ENCODE data around the gene STK40. TPM values are rescaled to one million over a fixed set of nuclear protein-coding genes. Genes with fewer than 3 reads are reported as not detected.
A peak's percentile ranks its signal among the peaks of the same experiment; 100 is the strongest.

The STK40 gene
- total RNA-seq, 1 experiment from 2014 or later: 21.4 TPM

DNA sequence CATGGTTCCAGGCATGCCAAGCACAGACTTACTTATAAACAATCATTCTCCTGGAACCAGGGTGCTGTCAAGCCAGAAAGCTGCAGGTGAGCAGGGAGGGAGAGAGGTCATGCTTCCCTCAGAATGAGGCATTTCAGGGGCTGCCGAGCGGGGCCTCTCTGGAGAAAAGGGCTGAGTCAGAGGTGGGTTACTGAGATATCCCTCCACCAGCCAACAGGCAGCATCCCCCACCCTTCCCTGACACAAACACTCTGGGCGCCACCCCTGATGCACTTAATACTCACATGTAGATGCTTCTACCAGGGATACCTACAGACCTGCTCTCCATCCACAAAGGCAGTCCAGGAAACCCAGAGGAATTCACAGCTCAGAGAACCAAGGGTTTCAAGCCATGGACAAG lies 13.1 kb downstream of the STK40 start:
- DNase-seq (ENCODE audit: low read depth): peak; percentile 24

DNA sequence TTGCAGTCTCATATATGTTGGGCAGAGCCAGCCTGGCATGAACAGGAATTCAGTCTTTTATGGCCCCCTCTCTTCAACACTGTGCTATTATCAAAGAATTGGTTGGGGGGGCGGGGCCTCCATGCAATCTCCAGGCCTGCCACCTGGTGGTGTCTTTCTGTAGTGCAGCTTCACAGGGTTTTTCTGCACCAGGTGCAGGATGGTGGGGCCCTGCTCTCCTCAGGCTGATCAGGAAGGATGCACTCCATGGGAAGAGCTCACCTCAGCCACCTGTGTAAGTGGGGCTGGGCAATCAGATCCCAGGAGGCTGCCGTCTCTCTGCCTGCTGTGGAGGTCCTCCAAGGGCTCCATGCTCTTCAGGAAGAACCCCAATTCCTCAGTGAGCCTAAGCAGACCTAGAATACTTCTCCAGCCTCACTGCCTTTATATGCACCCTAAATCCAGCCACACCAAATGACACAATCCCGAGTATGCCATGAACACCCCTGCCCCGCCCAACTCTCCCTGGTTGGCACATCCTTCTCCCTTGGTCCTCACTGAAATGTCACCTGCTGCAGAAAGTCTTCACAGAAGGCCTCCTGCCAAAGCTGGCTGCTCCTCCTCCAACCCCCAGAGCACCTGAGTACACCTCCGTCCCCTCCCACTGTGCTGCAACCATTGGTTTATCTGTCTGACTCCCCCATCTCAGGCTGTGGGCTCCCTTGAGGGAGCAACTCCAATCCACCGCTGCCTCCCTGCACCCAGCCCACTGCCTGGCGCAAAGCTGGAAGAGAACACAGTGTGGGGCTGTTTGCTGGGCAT lies 16.5 kb downstream of the STK40 start:
- DNase-seq (ENCODE audit: low read depth): peak; percentile 66

DNA sequence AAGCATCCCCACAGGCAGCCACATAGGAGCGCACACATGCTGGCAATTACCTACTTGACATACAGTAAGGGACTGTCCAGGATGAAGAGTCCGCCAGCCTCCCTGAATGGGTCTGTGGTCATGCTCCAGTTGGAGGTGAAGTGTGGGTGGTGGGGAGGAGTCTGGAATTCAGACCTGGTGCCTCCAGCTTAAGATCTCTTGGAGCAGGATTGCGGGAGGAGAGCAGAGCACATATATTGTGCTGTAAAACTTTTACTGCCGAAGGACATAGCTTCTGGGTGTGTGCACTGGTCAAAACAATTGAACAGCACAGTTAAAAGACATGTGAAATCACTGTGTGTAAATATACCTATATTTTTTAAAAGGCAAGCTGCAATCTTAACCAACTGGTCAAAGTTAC lies 17.9 kb downstream of the STK40 start:
- no peak for DNase-seq (ENCODE audit: low read depth)

DNA sequence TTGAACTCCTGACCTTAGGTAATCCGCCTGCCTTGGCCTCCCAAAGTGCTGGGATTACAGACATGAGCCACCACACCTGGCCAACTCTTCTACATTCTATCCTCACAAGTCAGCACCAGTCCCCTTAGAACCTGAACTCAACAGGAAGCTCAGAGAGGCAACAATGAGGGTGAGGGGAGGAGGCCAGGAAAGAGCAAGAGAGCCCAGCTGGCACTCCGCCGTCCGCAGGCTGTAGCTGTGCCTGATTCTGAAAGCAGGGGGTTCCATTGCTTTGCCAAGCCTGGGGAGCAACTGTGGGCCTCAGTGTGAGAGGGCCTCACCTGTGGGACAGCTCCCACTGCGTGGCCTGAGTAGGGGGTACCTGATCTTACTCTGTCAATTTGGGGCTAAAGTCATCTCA lies 18.7 kb downstream of the STK40 start:
- DNase-seq (ENCODE audit: low read depth): no peak

DNA sequence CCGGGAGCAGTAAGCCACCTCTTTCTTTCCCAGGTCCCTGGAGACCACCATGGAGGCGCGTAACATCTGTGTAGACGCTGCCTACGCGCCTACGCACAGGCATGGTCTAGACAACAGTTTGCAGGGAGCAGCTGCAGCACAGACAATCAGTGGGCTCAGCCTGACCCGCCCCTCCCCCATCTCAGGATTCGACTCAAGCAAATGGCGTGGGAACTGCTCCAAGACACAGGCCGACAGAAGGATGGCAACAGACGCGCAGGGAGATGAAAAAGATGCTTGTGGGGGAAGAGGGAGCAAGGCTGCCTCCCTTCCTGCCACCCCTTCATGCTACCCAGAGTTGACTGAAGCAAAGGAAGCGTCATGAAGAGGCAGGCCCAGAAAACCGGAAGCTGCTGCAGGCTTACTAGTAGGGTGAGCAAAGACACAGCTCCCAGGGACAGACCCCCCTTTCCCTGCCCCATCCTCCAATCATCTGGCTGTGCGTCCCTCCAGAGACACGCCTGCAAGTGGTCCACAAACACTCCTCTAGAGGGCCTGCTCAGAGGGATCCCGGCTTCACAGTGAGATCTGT lies 19.5 kb downstream of the STK40 start:
- no peak for DNase-seq (ENCODE audit: low read depth)

DNA sequence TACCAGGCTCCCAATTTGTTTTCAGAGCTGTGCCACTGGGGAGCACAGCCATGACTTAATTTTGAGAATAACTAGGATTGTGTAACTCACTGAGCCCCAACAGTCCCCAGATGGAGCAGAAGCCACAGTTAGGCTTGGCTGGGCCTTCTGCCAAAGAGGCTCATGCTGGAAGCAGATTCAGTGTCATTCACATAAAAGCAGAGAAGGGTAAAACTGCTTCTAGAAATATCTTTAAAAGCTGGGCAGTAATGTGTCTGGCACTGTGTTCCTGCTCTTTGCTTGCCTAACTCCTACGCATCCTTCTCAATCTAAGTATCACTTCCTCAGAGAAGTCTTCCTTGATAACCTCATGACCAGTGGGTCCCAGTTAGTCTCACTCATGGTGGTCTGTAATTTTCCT lies 20.3 kb downstream of the STK40 start:
- peak; percentile 69 for DNase-seq (ENCODE audit: low read depth)

DNA sequence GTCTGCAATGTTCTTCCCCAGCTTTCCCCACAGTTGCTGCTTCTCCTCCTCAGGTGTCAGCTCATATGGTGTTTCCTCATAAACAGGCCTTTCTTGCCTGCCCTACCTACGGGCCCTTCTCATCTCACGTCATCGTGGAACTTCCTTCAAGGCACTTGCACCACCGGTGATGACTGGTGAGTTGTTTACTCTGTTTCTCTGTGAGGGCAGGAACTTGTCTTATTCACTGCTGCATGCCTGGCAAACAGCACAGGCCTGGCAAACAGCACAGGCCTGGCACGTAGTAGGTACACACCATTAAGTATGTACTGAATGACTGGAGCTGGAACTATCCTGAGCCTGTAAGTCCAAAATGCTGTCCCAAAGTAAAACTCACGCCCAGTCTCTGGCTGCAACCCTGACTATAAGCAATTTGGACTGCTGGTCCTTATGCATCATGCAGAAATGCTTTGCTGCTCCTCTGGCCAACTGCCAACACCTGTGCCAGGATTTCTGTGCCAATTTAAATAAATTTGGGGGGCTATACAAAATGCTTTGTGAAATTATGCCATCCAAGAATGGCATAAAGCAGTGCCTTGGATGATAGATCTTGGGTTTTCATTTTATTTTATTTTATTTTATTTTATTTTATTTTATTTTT lies 25.7 kb downstream of the STK40 start:
- DNase-seq (ENCODE audit: low read depth): peak; percentile 9

DNA sequence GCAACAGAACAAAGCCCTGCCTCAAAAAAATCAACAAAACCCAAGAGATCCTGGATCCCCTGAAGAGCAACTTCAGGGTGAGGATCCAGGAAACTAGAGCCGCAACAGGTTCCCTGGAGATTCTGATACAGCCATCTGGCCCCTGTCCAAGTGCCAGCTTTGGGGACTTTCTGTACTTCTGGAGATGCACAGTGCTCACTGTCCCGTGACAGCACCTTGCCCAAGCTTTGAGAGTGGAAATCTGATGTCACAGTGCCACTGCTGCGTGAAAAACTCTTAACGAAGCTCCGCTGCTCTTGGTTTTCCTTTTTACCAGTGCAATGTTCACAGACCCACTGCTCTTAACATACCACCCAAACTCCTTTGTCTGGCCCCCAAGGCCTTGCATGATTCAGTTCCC lies 26.3 kb downstream of the STK40 start:
- no peak for DNase-seq (ENCODE audit: low read depth)

DNA sequence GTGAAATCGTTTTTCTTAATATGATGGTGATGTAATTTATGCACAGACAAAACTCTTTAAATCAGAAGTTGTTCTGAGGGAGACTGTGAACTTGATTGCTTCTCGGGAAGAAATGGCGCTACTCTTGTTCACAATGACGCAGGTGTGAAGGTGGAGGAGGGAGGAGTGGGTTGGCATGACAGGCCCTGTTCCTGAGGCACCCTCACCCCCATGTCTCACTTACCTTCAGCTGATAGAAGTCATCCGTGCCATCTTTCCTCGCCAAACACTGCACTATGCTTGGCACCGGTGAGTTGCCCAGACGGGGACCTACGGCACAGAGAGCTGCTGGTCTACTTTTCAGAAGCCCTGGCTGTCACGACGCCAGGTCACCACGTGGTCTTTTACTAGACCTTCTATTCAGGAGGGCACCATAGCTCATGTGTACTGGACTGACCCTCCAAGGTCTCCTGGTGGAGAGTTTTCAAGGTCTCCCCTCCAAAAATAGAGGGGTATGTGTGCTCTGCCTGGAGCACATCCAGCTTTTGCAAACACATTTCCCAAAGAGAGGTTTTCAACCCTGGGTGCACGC lies 27.1 kb downstream of the STK40 start:
- no peak for DNase-seq (ENCODE audit: low read depth)

DNA sequence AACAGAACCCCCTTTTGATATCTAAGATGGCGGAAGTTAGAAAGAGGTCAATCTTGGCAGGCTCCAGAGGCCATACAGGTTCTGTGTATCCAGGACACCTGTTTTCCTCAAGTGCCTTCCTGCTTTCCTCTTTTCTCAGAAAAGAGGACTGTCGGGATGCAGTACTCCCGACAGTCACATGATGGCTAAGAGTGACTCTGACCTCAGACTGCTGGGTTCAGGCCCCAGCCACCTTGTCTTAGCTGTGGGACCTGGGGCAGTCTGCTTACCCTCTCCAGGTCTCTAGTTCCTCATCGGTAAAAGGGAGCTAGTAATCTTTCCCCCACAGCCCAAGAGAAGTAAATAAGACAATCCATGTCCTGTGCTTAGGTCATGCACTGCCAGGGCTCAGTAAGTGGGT lies 29.9 kb downstream of the STK40 start:
- no peak for DNase-seq (ENCODE audit: low read depth)

DNA sequence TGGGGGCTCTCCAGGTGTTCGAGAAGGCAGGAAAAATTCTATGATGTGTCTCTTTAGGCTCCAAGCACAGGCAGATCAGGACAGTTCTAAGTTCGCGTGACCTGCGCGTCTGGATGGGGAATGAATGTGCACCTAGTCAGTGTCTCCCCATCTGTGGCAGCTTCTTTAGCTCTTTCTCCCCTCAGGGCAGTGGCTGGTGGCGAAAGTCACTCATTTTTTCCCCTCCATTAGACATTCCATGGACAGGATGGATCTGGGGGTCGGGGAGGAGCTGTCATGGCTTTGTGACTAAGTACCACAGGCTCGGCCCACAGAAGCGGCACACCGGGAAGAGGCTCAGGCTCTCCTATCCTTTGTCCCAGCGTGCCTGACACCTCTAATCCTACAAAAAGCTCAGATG lies 31.2 kb downstream of the STK40 start:
- peak; percentile 59 for DNase-seq (ENCODE audit: low read depth)

DNA sequence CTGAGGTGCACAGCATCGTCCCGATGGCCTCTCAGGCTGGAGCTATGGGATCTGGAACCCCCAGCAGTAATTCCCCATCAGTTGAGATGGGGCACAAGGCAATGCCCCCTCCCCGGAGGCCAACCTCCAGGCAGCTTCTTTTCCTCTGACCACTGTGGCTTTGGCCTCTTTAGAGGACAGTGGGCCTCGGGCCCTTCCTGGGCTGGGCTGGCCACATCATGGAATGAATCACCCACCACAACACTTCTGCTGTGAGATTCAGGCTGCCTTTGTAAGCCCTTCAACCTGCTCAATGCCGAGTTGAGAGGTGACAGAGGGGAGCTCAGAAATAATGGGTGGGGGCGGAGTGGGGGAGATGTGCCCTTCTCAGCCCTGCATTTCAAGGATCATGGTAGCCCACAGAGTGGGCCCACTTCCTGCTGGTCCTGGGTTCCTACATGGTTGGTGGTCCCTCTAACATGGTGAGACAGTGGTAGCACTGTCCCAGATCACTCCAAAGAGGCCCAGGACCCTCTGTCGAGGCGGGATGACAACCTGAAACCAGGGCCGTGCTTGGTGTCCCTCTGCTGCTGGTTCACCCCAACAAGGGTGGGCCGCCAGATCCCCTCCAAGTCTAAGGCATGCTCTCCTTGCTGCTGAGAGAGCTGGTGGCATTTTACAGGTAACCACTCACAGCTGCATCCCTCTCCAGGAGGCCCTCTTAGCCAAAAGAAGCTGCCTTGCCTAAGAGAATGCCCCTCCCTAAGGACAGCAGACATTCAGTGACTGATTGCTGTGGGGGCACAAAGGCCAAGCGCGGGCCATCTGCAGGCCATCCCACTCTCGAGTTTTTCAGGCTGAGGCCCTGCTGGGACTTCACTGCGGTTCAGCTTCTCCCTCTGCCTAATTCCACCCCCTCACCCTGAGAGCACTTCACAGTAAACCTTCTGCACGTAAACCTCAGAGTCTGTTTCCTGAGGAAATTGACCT lies 32.5 kb downstream of the STK40 start:
- DNase-seq (ENCODE audit: low read depth): peak; percentile 94

DNA sequence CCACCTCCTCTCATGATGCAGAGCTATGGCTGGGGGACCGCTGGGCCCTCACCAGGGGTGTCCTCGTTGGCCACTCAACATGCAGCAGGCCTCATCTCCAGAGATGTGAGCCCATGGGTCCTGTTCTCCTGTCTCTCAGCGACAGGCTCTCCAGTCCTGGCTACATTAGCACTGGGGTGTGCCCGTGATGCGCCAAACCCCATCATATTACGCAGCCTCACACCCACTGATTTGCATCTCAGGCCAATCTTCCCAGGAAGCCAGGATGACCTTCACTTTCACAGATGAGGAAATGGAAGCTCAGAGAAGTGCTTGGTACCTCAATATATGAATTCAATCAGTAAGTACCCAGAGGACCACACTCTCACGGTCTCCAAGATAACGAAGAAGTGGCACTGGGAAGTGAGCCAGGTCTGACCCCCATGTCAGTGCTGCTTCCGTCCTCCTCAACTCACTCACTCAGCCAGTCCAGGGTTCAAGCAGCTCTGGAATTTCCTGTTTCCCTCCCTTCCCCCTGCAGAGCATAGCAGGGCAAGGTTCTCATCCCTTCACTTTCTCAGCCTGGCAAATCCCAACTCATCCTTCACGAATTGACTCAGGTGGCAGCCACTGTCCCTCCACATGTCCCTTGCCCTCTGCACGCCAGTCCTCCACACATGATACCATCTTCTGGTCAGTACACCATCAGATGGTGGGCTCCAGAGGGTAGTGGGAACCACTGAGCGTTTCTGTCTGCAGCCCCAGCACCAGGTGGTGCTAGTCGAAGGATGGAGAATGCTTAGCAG lies 33.4 kb downstream of the STK40 start:
- DNase-seq (ENCODE audit: low read depth): peak; percentile 91

DNA sequence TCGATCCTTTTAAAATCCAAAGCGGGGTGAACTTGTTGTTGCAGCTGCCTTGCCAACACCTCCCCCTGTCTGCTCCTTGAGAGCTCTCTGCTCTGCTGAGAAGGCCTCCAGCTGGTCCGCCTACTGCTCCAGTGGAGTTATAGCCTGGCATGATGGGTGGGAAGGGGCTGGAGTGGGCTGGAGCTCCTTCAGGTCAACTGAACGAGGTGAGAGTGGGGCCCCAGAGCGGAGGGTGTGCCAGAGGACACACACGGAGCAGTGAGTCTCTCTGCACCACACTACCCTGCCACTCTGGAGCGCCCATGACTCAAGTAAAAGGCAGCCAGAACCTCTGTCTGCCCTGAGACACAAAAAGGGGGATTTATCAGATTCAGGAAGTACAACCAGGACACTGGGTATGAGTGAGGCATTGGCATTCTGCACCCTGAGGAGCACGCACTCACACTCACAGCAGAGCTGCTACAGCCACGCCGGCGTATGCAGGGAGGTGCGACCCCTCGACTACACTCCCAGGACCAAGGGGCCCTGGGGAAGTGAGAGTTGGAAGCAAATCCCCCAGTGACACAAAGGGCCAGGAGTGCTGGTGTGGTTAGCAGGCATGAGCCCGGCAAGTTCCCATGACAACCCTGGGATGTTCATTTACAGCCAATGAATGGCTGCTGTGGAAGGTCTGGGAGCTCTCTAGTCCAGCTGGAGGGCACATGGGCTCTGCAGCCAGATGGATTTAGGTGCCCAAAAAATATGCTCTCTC lies 34.3 kb downstream of the STK40 start:
- DNase-seq (ENCODE audit: low read depth): peak; percentile 97

DNA sequence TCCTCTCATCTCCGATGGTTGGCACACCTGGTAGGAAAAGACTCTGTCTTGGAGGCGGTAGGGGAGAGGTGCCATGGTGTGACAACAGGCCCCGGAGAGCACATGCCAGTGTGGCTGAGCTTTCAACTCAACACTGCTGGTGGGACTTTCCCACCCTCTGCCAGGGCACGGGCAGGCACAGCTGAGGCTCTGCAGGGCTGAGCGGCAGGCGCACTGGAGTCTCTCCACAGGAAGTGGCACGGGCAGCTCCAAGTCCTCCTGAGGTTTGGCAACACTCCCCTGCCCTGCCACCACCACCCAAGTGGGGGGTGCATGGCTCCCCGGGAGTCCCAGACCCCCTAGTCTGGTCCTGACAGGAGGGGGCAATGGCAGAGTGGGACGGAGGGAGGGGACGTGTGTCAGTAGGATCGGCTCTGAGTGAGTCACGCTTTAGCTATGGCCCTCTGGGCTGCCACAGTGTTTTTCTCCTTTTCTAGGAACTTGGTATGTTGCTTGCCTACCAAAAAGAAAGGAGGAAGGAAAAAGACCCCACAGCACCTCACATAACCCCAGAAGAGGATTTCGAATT lies 35.0 kb downstream of the STK40 start:
- peak; percentile 98 for DNase-seq (ENCODE audit: low read depth)

DNA sequence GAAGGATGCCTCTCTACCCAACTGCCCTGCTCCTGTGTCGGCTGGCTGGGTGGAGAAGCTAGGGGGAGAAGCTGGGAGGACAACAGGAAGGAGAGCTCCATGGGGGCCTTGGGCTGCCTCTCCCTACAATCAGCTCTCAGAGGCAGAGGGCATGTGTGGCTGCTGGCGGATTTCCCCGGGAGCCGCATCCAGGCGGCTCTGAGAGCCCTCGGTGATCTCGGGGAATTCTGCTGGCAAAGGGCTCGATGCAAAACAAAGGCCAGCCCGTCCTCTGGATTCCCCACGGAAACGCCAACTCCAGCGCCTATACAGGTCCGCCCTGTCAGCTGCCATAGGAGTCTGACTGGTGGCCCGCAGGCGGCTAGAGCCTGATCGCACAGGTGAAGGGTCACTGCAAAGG lies 35.9 kb downstream of the STK40 start:
- peak; percentile 54 for DNase-seq (ENCODE audit: low read depth)

DNA sequence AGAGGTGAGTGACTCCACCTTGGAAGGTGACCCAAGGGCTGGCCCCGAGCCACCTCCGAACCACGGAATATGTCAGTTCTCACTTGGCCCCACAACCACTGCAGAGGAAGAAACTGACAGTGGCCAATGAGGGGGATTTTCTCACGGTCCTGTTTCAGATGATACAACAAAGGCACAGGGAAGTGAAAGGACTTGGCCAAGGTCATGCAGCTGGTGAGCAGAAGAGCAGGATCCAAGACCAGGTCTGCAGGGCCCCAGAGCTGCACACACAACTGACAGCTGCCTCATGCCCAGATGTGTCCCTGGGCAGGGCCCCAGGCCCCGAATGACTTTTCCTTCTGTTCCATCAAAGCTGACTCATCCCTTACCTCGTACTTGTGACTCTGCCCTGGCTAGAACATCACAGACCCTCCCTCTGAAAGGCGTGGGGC lies 36.5 kb downstream of the STK40 start:
- DNase-seq (ENCODE audit: low read depth): peak; percentile 81

DNA sequence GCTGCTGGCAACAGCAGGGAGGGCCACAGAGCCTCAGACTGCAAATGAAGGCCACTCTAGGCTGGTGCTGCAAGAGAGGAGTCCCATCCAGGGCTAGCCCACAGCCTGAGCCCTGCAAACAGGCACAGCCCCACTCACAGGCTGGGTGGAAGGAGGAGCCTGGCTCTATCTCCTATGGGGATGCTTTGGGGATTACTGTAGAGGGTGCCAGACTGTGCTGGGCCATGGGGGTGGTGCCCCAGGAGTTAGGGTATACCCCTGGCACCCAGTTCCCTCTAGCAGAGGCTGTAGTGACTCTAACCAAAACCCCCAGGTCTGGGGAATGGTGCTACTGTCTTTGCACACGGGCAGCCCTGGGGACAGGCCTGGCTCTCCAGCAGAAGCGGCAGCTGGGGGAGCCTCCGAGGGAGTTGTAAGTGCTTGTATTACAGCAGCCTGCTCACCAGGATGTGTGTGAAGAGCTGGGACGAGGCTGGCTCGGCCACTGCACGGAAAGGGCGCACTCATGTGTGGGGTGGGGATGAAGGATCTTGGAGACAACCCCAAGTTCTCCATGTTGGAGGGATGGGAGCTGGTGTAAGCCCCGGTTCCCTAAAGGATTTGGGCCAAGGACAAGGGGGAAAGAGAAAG lies 38.9 kb downstream of the STK40 start:
- no peak for DNase-seq (ENCODE audit: low read depth)

DNA sequence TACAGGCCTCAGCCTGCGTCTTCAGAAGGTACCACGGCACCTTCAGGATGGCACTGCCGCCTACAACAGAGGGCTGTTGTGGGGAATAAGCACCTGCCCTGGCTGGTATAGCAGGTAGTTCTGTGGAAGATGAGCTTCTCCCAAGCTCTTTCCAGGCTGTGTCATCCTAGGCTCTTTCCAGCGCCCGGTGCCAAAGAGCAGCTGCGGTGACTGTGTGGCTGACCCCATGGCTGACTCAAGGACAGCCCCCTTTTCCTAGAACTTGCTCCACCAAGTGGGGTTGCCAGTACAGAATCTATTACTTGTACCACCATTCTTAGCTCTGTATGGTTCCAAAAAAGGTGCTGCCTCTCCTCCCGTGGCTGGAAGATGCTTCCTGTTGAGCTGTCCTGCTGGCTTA lies 40.4 kb downstream of the STK40 start:
- no peak for DNase-seq (ENCODE audit: low read depth)

All from M059J (cell line).